Astrocyte of the spinal cord (primary cell): ENCODE measurements around the gene EZH2.

Source experiments
- DNase-seq: peaks from one replicate; pipeline ENCODE4 v3.0.0; 2011; ENCODE audit warnings: low read depth, low spot score
- H3K4me3 ChIP-seq: 2 replicates; pipeline ENCODE4 v1.5.1; 2011; ENCODE audit warnings: low read depth, mild to moderate bottlenecking, low read length, moderate library complexity
- CTCF ChIP-seq: IDR thresholded peaks from 2 replicates; pipeline ENCODE4 v1.5.1; 2012; ENCODE audit warnings: low read depth, mild to moderate bottlenecking, low read length, inconsistent platforms
- in situ Hi-C: cut with HindIII; loops from 2 replicates; pipeline ENCODE4 v1.10.0; 2017; ENCODE audit warnings: low sequenced_read_pairs

The EZH2 gene

GRCh38 chr7:148854983-148855382 is 29.1 kb downstream of the EZH2 start:
- H3K4me3 ChIP-seq: no peak overlapping the region
- no peak for TF ChIP-seq CTCF
- in situ Hi-C loops: no loop called here
- DNase-seq: no peak

GRCh38 chr7:148852272-148852671 is 31.8 kb downstream of the EZH2 start:
- TF ChIP-seq CTCF: no peak
- in situ Hi-C loops: no loop called here
- DNase-seq: no peak
- H3K4me3 ChIP-seq: no peak overlapping the region

GRCh38 chr7:148850564-148850963 is 33.5 kb downstream of the EZH2 start:
- H3K4me3 ChIP-seq: no peak overlapping the region
- in situ Hi-C loops: no loop called here
- TF ChIP-seq CTCF: no peak
- DNase-seq: no peak

- no peak overlapping the region for H3K4me3 ChIP-seq
Measured at GRCh38 chr7:148849393-148850098, 34.5 kb downstream of the EZH2 start.

GRCh38 chr7:148847815-148848734 is 36.0 kb downstream of the EZH2 start:
- DNase-seq: no peak
- in situ Hi-C loops: no loop called here
- TF ChIP-seq CTCF: no peak
- no peak overlapping the region for H3K4me3 ChIP-seq

More at GRCh38 chr7:148849393-148850098, 34.5 kb downstream of the EZH2 start:
- no peak for DNase-seq
- TF ChIP-seq CTCF: no peak
- in situ Hi-C loops: no loop called here

- DNase-seq: no peak
- TF ChIP-seq CTCF: no peak
- H3K4me3 ChIP-seq: no peak overlapping the region
- in situ Hi-C loops: no loop called here
Measured at GRCh38 chr7:148838905-148839304, 45.2 kb downstream of the EZH2 start.
